Parathyroid adenoma (tissue), 2 donors: ENCODE data around the gene ACYP2.
A peak's percentile ranks its signal among the peaks of the same experiment; 100 is the strongest.

Source experiments
- H2AFZ ChIP-seq: fragments of 300-600 bp; sonication (generic); one replicate; pipeline ENCODE4 v1.7.0; 2017; ENCODE audit warnings: antibody characterized with exemption, mild to moderate bottlenecking
- H3K27ac ChIP-seq: fragments of 300-600 bp; sonication (generic); one replicate; pipeline ENCODE4 v1.7.0; 2017
- H3K27me3 ChIP-seq: fragments of 300-600 bp; sonication (generic); one replicate; pipeline ENCODE4 v1.7.0; 2017; ENCODE audit warnings: low read length; ENCODE audit not compliant: control insufficient read depth, insufficient read depth
- H3K36me3 ChIP-seq: fragments of 300-600 bp; sonication (generic); one replicate; pipeline ENCODE4 v1.7.0; 2017; ENCODE audit warnings: low read length; ENCODE audit not compliant: control insufficient read depth, insufficient read depth
- H3K4me1 ChIP-seq: fragments of 300-600 bp; sonication (generic); one replicate; pipeline ENCODE4 v1.7.0; 2017; ENCODE audit warnings: control low read depth
- H3K4me2 ChIP-seq: fragments of 300-600 bp; sonication (generic); one replicate; pipeline ENCODE4 v1.7.0; 2017; ENCODE audit warnings: low read length
- H3K4me3 ChIP-seq: fragments of 300-600 bp; sonication (generic); one replicate; pipeline ENCODE4 v1.7.0; 2017; ENCODE audit warnings: low read depth, low read length
- H3K79me2 ChIP-seq: fragments of 300-600 bp; sonication (generic); one replicate; pipeline ENCODE4 v1.7.0; 2017; ENCODE audit warnings: control low read depth
- H3K9ac ChIP-seq: fragments of 300-600 bp; sonication (generic); one replicate; pipeline ENCODE4 v1.7.0; 2017; ENCODE audit warnings: mild to moderate bottlenecking
- H3K9me3 ChIP-seq: fragments of 300-600 bp; sonication (generic); one replicate; pipeline ENCODE4 v1.7.0; 2017; ENCODE audit warnings: low read length; ENCODE audit not compliant: control insufficient read depth
- TF ChIP-seq, protein P1 (sequence below): fragments of 300-600 bp; sonication (generic); IDR thresholded peaks from one replicate; pipeline ENCODE4 v1.7.0; 2017; ENCODE audit warnings: antibody characterized with exemption, mild to moderate bottlenecking
- donor health status: primary hyperparathyroidism.

The ACYP2 gene

DNA sequence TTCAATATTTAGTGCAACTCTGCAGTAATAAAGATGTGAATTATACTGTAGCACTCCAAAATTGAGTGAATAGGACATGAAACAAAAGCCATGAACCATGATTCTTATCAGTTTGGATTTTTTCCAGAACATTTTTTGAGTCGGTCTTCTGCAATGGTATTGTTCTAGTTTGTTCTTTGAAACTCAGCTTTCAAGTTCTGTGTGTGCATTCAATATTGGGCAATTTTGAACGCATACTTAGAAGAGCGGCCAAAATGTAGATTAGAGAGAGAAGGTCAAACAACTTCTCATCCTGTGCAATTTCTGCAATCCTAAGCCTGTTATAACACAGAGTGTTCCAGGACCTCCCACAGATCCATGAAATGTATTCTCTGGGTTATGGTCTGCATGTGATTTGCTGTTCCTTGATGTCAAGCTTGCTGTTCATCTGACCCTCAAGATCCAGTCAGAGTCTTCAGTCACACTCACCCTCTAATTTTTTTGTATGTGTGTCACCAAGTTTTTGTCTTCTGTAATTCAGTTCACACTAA is 92.3 kb downstream of the ACYP2 start:
- Histone ChIP-seq H2AFZ (peak overlapping the region; percentile 14), H3K4me1 (peaks cover 10% of the 10 kb centered on the region), H3K9me3 (no peaks in the 10 kb centered on the region), H3K9ac (no peak overlapping the region), H3K27ac (no peak overlapping the region), H3K36me3 (no peaks in the 10 kb centered on the region), H3K4me3 (no peak overlapping the region), H3K4me2 (no peak overlapping the region), H3K79me2 (no peaks in the 10 kb centered on the region), H3K27me3 (no peaks in the 10 kb centered on the region)
- TF ChIP-seq, protein P1, sequence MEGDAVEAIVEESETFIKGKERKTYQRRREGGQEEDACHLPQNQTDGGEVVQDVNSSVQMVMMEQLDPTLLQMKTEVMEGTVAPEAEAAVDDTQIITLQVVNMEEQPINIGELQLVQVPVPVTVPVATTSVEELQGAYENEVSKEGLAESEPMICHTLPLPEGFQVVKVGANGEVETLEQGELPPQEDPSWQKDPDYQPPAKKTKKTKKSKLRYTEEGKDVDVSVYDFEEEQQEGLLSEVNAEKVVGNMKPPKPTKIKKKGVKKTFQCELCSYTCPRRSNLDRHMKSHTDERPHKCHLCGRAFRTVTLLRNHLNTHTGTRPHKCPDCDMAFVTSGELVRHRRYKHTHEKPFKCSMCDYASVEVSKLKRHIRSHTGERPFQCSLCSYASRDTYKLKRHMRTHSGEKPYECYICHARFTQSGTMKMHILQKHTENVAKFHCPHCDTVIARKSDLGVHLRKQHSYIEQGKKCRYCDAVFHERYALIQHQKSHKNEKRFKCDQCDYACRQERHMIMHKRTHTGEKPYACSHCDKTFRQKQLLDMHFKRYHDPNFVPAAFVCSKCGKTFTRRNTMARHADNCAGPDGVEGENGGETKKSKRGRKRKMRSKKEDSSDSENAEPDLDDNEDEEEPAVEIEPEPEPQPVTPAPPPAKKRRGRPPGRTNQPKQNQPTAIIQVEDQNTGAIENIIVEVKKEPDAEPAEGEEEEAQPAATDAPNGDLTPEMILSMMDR = no peak

GRCh38 chr2:54208364-54209240 is 93.2 kb downstream of the ACYP2 start:
- peak overlapping the region; percentile 13 for H2AFZ ChIP-seq
- TF ChIP-seq, protein P1 = no peak
- no peak overlapping the region for H3K27ac ChIP-seq
- peaks cover 10% of the 10 kb centered on the region for H3K4me1 ChIP-seq
- H3K9me3 ChIP-seq = no peaks in the 10 kb centered on the region
- no peak overlapping the region for H3K4me3 ChIP-seq
- H3K36me3 ChIP-seq = no peaks in the 10 kb centered on the region
- no peak overlapping the region for H3K4me2 ChIP-seq
- no peaks in the 10 kb centered on the region for H3K79me2 ChIP-seq
- H3K27me3 ChIP-seq = no peaks in the 10 kb centered on the region
- no peak overlapping the region for H3K9ac ChIP-seq

GRCh38 chr2:54209379-54209778 is 94.0 kb downstream of the ACYP2 start:
- Histone ChIP-seq H3K4me3 (no peak overlapping the region), H3K4me1 (peaks cover 10% of the 10 kb centered on the region), H3K9ac (no peak overlapping the region), H3K36me3 (no peaks in the 10 kb centered on the region), H3K27ac (no peak overlapping the region), H3K27me3 (no peaks in the 10 kb centered on the region), H3K9me3 (no peaks in the 10 kb centered on the region), H3K4me2 (no peak overlapping the region), H3K79me2 (no peaks in the 10 kb centered on the region), H2AFZ (no peak overlapping the region)
- TF ChIP-seq, protein P1 = no peak

DNA sequence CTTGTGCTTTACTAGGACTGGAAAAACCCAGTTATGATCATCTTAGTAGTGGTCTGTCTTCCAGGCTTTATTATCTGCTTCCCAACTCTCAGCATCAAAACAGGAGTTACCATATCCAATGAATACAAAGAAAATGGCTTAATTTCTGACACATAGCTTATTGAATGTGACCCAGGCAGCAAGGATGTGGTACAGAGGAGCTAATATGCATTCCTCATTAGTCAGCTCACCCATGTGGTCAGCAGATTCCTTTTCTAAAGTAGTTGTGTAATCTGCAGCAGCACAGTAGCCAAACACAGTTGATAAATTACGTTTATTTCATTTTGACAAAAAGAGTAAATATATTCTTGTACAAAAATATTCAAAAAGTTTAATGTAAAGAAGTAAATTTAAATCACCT is 97.0 kb downstream of the ACYP2 start:
- H3K9me3 ChIP-seq = no peaks in the 10 kb centered on the region
- no peak overlapping the region for H3K9ac ChIP-seq
- no peak overlapping the region for H3K4me3 ChIP-seq
- H3K4me1 ChIP-seq = peaks cover 7% of the 10 kb centered on the region
- H3K4me2 ChIP-seq = no peak overlapping the region
- H3K27me3 ChIP-seq = no peaks in the 10 kb centered on the region
- H3K79me2 ChIP-seq = no peaks in the 10 kb centered on the region
- H3K36me3 ChIP-seq = no peaks in the 10 kb centered on the region
- no peak overlapping the region for H2AFZ ChIP-seq
- H3K27ac ChIP-seq = peak overlapping the region; percentile 8
- TF ChIP-seq, protein P1 = no peak
